Cortex of kidney (tissue), 1 donor: ENCODE measurements around the gene RAB41.
"Not testable (repeated sequence)": the region's sequence is repeated elsewhere in the genome, so short reads cannot be mapped to it uniquely, and the experiment has no call there.

ENCODE experiments used
- DNase-seq: peaks from one replicate; lab custom pipeline; 2025; lab: John Stamatoyannopoulos, UW

Gene RAB41

DNA sequence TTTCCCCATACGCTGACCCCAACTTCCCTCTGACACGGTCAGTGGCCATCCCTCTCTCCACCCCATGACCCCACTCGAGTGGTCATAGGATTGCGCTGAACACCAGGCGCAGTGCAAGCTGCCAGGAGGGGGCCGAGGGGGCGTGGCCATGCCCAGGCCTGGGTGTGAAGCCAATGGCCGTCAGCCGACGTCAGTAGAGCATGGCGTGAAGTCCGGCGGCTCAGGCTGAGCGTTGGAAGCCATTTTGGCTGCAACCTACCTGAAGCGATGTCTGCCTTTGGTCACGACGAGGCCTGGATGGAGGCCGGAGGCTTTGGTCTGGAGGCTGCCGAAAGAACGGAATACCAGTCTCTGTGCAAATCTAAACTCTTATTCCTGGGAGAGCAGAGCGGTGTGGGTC, at the start of gene RAB41:
TSS of gene RAB41 (plus strand) at position 222 of the 400 bp plus-strand sequence. CDS start at position 268, 46 bp downstream.
- no peak for DNase-seq

DNA sequence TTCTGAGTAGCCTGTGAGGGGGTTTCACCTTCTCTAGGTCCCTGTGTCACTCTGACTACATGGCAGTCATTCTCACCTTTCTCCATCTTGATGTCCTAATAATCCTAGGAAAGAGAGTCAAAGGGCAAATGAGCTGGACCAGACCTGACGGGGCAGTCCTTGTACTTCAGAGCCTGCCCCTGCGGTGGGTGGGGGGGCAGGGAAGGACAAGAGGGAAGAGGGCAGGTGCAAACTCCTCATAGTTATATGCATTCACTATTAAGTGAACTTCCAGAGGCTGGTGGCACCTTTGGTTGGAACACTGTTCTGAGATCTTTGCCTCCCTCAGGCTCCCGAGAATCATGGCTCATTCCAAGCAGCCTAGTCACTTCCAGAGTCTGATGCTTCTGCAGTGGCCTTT, 47.6 kb upstream of the RAB41 start, which contains the start of gene AWAT1:
TSS of gene AWAT1 (plus strand) at position 301 of the 400 bp plus-strand sequence. CDS start at position 342, 41 bp downstream.
- DNase-seq = no peak

DNA sequence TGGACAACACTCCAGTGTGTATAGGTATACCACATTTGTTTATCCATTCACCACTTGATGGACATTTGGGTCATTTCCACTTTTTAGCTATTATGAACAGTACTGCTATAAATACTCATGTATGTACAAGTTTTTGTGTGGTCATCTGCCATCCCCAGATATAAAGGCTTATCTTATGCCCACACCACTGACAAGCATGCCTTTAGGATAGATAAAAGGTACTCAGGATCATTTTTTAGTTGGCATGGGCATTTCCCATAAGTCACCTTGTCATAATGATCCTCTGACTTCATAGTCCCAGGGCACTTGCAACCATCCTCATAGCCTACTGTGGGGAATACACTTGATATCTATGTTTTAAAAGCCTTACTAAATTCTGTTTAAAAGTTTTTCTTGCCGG, 41.2 kb upstream of the RAB41 start:
- DNase-seq = no peak

DNA sequence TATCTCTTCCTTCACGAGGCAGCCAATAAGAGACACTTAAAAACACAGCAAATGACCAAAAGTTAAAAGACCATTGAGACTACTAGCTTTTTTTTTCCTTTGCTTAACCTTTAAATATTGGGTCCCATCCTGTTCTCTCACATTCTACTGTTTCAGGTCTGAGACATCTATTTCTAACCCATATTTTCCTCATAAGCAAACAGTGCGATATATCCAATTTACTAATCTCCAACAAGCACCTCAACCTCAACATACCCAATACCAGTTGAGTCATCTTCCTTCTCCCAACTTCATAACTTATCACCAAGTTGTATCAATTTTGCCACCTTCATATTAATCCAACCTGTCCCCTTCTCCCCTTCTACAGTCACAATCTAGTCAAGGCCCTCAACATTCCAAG, 40.5 kb upstream of the RAB41 start:
- DNase-seq = no peak

DNA sequence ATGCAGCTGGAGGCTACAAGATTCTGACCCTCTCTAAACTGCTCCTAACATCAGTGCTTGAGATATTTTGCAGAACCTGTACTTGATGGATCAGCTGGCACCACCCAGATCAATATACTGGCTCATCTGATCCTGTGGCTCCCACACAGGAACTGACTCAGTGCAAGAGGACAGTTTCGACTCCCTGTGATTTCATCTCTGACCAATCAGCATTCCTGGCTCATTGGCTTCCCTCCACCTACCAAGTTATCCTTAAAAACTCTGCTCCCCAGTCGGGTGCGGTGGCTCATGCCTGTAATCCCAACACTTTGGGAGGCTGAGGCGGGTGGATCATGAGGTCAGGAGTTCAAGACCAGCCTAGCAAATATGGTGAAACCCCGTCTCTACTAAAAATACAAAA, 38.4 kb upstream of the RAB41 start:
- DNase-seq = not testable (repeated sequence)

DNA sequence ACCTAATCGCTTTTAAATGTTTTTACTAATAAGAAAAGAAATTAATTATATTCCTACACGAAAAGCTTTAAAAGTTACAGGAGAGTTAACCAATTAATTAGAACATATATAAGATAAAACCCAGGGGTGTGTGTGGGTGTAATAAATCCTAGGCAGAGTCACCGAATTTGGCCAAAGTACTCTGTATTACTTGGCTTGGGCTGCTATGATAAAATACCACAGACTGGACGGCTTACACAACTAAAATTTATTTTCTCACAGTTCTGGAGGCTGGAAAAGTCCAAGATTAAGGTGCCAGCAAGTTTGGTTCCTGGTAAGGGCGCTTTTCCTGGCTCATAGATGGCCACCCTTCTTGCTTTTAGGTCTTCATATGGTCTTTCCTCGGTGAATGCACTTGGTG, 37.1 kb upstream of the RAB41 start:
- DNase-seq = no peak

DNA sequence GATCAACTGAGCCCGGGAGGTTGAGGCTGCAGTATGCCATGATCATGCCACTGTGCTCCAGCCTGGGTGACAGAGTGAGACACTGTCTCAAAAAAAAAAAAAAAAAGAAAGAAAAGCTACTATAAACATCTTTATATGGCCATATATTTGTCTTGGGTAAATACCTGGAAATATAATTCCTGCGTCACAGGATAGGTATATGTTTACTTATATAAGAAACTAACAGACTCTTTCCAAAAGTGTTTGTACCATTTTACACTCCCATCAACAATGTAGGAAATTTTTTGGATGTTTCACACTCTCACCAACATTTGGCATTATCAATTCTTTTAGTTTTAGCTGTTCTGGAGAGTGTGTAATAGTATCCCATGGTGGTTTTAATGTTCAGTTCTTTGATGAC, 34.7 kb upstream of the RAB41 start:
- DNase-seq = no peak

DNA sequence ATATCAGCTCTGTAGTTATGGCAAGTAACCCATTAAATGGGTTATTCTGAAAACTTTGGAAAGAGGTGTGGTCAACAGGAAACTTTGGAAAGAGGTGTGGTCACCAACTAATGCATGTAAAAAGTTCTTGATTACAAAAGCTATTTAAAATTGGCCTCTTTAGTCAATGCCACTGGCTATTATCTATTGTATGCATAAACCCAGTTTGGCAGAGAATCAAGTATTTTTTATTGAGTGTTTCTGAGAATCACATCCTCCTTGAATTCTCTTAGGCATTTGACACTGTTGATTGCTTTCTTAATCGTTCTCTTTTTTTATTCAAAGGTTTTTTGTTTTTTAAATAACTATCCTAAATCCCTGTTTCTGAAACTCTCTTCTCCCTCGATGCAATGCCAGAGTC, 29.5 kb upstream of the RAB41 start:
- no peak for DNase-seq

DNA sequence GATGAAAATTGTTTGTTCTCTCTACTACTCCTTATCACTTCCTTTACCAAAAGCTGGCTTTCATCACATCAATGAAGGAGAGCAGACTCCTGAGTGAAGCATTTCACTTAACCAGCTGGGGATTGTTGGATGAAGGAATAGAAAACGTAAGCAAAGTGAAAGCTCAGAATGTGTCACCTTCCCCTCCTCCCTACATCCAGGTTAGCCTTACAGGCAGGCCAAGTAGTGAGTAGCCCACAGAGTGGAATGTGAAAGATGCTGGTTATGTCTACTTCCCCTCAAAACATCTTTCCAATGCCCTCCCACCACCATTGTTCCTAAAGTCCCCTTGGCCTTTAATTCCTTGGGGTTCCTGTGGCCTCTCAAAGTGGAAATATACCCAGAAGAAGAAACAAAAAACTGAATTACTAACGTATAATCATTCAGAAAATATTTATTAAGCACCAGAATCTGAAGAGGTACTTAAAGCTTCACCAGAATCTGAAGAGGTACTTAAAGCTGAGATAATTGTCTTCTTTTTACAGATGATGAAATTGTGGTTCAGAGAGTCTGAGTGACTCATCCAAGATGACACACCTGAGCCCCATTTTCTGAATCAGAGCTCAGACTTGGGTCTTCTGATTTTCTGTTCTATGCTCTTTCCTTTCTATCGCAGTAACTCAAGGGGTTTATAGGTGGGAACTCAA, 28.5 kb upstream of the RAB41 start:
- DNase-seq = no peak

DNA sequence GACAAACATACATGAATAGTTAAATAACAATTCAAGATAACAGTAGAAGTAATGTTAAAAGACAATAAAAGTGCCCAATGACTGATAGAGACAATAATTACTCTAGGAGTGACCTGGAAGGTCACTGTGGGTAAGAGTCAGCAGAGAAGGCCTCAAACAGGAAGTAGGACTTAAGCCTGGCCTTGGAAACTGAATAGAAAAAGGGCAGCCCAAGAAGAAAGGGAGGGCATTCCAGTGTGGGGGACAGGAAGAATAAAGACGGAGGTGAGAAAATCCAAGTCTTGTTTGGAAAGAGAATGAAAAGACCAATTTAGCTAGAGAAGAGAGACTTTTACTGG, 27.9 kb upstream of the RAB41 start:
- DNase-seq = no peak

DNA sequence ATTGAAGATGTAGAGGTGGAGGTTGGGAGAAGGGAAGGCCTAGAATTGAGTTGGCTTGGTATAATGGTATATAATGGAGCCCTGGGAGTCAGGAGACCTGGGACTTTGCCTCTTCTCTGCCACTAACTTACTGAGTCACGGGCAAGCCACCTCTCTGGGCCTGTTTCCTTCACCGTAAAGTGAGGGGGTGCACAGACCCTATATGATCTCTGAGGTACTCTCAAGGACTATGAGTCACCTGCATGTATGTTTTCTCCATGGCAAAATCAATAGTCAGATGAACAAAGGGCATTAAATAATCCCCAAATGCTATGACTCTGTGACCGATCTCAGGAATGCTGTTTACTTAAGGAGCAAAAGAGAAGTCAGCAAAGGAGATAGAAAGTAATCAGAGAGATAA, 27.1 kb upstream of the RAB41 start:
- DNase-seq = no peak

DNA sequence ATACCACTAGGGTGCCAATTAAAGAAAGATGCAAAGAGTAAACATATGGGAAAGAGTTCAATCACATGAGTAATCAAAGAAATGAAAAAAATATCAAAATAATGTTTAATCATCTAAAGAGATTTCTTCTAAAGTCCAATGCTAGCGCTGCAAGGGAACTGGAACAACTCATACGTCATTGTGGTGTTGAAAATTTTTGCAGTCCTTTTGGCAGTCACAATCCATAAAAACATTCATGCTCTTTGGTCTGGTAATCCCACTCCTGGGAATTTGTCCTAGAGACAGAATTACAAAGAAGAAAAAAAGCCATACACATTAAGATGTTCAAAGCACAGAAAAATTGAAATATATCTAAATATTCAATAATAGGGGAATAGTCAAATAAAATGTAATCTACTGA, 26.5 kb upstream of the RAB41 start:
- no peak for DNase-seq

DNA sequence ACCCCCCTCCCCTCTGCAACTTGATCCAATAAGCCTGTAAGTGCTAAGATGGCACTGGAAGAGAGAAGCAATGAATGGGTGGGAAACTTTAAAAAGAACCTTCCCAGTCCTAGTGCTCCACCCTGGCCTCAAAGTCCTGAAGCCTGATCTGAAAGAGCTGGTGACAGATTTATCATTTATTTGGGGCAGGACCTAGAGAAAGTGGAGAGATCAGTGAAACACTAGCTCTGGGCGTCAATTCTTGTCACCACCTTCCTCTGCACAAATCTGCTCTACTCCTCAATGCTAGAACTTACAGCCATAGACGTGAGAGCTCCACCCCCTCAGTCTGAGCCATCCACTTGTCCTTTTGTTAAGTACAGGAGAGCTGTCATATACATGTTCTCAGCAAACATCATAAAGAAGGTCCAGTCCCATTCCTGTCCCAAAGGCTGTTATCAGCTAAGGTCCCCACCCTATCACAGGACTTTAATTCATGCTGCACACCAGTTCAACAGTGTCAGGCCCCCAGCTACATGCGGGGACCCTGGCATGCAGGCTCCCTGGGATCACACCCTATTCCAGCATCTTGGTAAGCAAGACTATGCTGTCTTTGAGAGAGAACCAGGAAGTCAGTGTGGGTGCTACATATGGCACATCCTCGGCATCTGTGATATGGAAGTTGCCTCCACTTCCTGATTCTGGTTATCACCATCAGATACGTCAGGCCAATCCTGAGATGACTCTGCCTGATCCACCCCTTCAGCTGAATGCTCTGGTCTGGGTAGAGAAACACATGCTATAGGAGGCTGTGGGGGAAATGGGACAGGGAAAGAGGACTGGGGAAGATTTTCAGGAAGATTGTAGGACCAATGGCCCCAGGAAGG, 24.3 kb upstream of the RAB41 start:
- DNase-seq = no peak

DNA sequence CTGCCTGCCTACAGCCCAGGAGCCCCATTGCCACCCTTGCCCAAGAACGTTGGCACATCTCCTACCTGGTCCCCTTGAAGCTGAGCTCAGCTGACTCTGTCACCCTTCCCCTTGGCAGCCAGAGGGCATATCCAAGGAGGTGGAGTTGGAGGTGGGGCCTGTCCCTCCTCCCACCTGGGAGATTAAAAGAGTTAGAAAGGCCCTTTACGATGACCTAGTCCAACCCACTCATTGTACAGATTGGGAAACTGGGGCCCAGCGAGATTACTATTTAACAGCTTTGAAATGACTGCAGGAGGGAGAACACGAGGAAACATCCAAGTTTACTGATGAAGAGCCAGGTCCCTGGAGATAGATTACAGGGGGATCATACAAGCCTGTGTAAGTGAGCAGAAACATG, 21.9 kb upstream of the RAB41 start, which contains the start of gene P2RY4:
TSS of gene P2RY4 (minus strand) at position 101 of the 400 bp plus-strand sequence. CDS start 580 bp downstream, outside the sequence.
- DNase-seq = no peak

DNA sequence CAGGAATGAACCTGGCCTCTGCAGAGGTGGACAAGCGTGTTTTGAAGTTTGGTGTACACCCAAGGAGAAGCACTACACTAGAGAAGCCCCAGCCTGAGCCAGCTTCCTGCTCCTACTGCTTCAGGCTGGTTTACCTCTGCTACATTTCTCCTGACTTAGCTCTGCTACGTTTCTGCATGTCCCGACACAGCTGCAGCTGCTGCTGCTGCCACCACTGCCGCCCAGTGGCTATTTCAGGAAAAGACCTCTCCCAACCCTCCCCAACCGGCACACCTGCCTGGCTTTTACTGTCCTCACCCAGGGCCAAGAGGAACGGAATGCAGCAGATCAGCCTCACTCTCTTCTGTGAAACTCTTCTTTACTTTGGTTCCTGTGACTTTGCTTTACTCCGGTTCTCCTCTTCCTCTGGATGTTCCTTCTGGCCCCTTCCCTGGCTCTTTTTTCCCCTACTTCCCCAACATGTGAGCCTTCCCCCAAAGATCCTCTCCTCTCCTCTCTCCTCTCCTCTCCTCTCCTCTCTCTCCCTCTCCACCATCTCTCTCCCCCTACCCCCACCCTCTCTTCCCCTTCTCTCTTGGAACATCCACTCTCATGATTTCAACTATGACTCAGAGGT, 18.9 kb upstream of the RAB41 start:
- DNase-seq = no peak

DNA sequence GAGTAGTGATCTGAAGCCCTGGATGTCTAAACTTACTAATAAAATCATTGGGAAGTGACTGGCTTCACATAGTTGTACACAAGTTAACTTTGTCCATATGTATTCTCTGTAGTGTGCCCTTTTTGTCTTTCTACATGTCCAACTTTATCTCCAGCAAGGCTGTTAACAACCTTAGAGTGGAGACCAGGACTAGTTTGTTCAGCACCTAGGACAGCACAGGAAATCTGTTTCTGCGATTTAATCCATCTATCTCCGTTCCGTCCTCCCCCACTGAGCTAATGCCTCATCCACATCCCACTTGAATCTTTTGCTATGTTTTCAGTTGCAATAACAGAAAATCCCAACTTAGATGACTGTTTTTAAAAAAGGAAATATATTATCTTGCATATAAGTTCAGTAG, 17.2 kb upstream of the RAB41 start:
- no peak for DNase-seq

DNA sequence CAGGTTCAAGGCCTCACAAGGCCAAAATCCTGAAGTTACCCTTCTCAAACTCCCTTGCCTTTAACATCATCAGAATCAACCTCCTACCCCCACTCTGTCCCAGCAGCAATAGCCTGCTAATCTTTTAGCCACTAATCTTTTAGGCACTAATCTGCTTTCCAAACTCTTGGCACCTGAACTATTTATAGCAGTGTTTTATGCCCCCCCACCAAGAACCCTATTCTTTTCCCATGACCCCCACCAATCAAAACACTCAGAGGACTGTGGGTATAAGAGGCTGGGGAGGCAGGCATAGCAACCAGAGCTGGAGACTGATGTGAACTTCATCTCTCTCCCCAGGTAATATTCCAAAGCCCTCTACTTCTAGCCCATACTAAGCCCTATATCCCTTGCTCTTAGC, 13.9 kb upstream of the RAB41 start, which contains the start of gene ARR3:
TSS of gene ARR3 (plus strand) at position 301 of the 400 bp plus-strand sequence. CDS start 1,052 bp downstream, outside the sequence.
- DNase-seq = no peak

DNA sequence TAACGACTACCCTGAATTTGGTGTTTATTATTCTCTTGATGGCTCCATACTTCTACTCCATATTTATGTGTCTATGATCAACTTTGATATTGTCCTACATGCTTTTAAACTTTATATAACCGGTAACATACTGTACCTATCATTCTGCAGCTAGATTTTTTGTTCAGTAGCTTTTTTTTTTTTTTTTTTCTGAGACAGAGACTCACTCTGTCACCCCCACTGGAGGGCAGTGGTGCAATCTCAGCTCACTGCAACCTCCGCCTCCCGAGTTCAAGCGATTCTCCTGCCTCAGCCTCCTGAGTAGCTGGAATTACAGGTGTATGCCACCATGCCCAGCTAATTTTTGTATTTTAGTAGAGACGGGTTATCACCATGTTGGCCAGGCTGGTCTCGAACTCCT, 7.9 kb upstream of the RAB41 start:
- not testable (repeated sequence) for DNase-seq

DNA sequence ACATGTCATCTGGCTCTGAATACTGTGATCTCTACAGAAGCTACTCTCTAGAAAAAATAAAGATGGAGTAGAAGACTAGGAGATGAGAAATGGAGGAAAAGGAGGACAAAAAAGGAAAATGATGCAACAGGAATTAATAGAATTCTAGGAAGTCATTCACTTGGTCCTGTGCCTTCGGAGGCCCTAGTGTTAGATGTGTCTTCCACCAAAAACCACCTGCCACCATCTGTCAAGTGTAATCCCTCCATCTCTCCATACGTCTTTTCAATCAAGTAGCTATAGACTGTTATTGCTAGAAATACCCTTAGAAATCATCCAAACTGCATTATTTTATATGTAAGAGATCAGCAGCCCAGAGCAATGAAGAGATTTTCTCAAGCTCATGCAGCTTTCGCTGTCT, 2.9 kb upstream of the RAB41 start:
- no peak for DNase-seq

DNA sequence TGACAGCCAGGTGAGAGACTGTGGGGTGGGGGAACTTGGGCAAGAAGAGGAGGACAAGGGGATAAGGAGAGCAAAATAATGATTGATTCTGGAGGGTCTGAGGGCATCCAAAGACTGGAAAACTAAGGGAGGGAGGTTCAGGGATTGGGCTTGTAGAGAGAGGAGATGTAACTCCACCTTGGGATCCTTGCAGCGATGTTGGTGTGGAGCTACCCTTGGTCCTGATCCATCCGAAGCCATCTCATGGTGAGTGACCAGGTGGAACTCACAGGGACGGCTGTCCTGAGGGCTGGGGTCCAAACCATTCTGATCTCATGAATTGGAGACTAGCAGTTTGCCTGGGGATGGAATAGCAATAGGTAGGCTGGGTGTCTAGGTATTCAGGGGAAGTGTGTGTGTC, 1.4 kb upstream of the RAB41 start:
- no peak for DNase-seq

DNA sequence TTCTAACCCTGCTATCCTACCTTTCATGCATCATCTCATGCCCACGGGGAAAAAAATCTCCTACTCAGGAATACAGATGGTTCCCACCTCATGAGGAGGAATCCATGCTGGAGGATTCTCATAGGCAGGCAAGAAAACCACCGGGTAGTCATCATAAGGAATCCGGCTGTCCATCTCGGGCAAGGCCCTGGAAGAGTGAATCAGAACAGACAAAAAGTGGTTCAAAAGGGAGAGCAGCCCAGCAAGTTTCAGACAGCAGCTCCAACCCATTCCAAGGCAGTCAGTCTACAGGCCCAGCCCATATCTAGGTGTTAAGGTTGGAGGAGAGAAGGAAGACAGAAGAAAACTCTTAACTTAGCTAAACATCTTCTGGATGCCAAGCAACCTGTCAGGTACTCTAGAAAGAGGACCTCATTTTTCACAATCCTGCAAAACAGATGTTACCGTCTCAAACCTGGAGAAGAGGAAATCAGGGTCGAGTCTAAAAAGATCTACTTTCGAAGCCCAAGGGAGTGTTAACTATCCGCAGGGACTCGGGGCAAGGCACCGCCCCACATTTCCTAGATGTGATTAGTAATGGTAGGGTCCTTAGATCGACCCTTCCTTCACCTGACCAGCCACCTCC, 7.3 kb downstream of the RAB41 start:
- DNase-seq = no peak
